Adipose tissue (tissue), 3 donors: ENCODE measurements around the gene C17orf107. TPM values are rescaled to one million over a fixed set of nuclear protein-coding genes. Genes with fewer than 3 reads are reported as not detected.
"Not testable (repeated sequence)": the region's sequence is repeated elsewhere in the genome, so short reads cannot be mapped to it uniquely, and the experiment has no call there.

Experiments used
- H3K27ac ChIP-seq: one replicate; pipeline ENCODE4 v1.5.1; 2013; ENCODE audit warnings: low read depth, low read length
- WGBS, 3 donors: extraction: QIAGEN DNeasy Blood & Tissue Kit; methylation state at CpG; one replicate each; pipeline ENCODE4 v1.1.7; 2013; 5-methylcytosine and 5-hydroxymethylcytosine counted together
- polyA plus RNA-seq, 3 donors: library from polyadenylated mRNA; stranded (reverse); fragments of 200-250 nt; gene quantifications; one replicate each; pipeline ENCODE4 v1.2.3, GENCODE V29; 2013
- donor health status: healthy with polysubstance abuse.
- donor health status: Bipolar disorder and iron deficiency.
- donor health status: healthy.

The C17orf107 gene
- polyA plus RNA-seq, 3 donors: 1.4 to 2.9 (median 2.6) TPM

DNA sequence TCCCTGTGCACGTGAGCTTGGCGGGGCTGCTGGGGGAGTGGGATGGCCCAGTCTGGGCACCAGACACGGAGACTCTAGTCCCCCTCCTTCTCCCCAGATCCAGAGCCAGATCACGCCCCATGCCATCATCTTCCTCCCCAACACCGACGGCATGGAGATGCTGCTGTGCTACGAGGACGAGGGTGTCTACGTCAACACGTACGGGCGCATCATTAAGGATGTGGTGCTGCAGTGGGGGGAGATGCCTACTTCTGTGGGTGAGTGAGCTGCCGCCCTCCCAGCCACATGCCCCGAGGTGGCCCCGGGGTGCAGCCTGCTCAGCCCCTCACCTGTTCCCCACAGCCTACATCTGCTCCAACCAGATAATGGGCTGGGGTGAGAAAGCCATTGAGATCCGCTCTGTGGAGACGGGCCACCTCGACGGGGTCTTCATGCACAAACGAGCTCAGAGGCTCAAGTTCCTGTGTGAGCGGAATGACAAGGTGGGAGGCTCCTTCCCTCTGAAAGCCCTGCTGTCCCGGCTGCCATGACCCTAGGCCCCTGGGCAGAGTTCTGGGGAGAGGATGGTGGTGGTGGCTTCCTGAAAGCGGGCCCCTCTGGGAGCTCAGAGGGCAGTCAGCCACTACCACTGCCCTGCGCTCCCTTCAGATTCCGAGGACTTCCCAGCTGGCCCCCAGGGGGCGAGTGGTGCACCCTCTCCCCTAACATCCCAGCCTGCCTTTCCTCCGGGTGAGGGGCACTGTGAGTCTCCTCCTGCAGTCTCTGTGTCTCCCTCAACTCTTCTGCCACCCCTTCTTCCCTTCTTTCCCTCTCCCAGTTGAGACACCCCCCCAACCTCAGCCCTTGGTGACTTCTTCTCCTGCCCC lies 2.8 kb upstream of the C17orf107 start:
- no peak overlapping the region for H3K27ac ChIP-seq
- 90 to 93% (median 91%) methylated on average over 26 to 27 of the region's 27 CpGs for WGBS, 3 donors

DNA sequence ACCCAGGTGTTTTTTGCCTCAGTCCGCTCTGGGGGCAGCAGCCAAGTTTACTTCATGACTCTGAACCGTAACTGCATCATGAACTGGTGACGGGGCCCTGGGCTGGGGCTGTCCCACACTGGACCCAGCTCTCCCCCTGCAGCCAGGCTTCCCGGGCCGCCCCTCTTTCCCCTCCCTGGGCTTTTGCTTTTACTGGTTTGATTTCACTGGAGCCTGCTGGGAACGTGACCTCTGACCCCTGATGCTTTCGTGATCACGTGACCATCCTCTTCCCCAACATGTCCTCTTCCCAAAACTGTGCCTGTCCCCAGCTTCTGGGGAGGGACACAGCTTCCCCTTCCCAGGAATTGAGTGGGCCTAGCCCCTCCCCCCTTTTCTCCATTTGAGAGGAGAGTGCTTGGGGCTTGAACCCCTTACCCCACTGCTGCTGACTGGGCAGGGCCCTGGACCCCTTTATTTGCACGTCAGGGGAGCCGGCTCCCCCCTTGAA lies 2.1 kb upstream of the C17orf107 start:
- 80 to 84% (median 81%) methylated on average over 10 of the region's 10 CpGs for WGBS, 3 donors
- no peak overlapping the region for H3K27ac ChIP-seq

DNA sequence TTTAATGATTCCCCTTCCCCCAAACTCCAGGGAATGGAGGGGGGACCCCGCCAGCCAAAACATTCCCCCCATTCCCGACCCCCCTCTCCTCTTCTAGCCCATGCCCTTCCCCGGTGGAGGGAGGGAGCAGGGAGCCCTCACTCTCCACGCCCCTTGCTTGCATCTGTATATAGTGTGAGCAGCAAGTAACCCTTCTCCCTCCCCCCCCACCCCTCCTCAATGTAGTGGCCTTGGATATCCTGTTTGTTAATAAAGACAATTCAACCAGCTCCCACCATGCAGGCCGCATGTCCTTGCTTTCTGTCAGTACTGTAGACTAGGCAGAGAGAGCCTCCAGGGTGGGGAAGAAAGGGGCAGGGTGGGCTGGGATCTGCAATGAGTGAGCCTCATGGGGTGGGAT lies 1.6 kb upstream of the C17orf107 start:
- H3K27ac ChIP-seq: no peak overlapping the region
- WGBS, 3 donors: 79 to 91% (median 88%) methylated on average over 3 to 5 of the region's 5 CpGs

DNA sequence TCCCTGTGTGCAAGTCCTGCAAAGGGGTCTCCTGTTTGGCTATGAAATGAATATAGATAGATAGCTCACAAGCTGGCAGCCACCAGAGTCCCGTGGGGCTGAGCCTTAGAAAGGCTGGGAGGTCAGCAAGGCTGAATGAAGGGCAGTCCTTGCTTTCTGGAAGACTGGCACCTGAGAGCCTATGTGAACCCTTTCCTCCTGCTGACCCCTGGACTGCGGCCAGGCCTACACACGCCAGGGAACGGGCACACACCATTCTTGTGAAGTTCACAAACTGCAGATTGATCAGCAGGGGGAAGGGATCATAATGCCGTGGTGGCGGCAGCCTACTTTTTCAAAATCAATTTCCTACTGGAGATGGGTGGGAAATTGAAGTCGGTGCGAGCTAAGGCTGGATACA lies 985 bp upstream of the C17orf107 start:
- no peak overlapping the region for H3K27ac ChIP-seq
- 39 to 92% (median 86%) methylated on average over 8 of the region's 8 CpGs for WGBS, 3 donors

DNA sequence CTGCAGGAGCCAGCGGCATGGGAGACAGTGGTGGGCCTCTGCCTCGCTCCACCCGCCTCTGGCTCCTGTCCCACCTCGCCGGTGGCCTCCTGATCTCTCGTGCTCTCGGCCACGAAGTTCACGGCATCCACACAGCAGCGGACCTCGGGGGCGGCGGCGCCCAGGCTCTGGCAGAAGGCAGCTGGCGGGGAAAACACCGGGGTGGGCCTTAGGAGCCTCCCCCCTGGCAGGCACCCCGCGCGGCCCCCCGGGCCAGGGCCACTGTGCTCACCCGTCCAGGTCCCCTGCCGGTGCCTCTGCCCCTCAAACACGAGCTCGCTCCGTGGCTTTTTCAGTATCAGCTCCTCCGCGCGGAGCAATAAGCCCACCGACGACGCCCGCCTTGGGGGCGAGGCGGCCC lies 409 bp upstream of the C17orf107 start:
- WGBS, 3 donors: 16 to 21% (median 20%) methylated on average over 28 to 34 of the region's 34 CpGs
- no peak overlapping the region for H3K27ac ChIP-seq

DNA sequence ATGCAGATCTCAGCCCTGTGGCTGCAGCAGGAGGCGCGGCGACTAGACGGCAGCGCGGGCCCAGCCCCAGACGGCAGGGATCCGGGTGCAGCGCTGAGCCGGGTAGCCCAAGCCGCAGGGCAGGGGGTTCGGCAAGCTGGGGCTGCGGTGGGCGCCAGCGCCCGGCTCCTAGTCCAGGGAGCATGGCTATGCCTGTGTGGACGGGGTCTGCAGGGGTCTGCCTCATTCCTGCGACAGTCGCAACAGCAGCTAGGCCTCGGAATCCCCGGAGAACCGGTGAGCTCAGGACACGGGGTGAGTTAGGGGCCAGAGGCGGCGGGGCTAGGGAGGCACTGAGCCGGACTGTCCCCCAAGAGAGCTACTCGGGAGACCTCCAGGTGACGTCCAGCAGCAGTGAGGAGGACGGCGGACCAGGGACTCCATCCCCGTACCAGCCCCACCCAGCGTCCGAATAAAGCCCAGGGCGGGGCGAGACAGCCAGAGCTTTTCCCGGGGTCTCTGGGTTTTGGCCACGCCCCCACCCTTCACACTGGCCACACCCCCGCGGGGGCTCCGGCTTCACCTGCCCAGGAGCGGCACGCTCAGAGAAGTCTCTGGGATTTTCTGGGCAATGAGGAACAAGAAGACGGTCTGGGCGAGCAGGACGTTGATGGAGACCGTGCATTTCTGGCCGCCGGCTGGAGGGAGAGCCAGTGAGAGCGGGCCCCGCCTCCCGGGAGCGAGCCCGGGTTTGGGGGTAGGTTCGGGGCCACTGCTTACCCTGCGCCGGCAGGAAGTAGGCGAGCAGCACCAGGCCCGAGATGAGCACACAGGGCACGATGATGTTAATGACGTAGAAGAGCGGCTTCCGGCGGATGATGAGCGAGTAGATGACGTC lies 1.1 kb downstream of the C17orf107 start:
- H3K27ac ChIP-seq: no peak overlapping the region
- 23 to 51% (median 29%) methylated on average over 65 of the region's 65 CpGs for WGBS, 3 donors

DNA sequence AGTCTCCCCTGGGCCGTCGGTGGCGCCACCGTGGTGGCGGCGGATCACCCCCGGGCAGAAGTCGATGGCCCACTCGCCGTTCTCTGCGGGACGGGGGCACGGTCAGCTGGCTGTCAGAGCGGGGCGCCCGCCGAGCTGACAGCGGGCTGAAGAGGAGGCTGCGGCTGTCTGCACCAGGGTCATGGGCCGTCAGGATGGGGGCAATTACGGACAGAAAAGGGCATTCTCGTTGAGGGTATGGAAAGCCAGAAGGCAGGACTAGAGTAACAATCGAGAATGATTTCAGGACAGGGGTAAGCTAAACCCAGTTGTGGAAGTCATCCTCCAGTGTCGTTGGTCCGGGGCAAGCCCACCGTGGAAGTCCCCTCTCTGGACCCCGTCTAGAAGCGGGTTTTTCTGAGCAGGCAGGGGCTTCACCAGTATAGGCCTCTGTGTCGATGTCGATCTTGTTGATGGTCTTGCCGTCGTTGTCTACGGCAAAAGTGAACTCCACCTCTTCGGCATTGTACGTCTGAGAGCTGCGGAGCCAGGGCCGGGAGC lies 1.8 kb downstream of the C17orf107 start:
- H3K27ac ChIP-seq: no peak overlapping the region
- 45 to 62% (median 50%) methylated on average over 37 of the region's 37 CpGs for WGBS, 3 donors

DNA sequence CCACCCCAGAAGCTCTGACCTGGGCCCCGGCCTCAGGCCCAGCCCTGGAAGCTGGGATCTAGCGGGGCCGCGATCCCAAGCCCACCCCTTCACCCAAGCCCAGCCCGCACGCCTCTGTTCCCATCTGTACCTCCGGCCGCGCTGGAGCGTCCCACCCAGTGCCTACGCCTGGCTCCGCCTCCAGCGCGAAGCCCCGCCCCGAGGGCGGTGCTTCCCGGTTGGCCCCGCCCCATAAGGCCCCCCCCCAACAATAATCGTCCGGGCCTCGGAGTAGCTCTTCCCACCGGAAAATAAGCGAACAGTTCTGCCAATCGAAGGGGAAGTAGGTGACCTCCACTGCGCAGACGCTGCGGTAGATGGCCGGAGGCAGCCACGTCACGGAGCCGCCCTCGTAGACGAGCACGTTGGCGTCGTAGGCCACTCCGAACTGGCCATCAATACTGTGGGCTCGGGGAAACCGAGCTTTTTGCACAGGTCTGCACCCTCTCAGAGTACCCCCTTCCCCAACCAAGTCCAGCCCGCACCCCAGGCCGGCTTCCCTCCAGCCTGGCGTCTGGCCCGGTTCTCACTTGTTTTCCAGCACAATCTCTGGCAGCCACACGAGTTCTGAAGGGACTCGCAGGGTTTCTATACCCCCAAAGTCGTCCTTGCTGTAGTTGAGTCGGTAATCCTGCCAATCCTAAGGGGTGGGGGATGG lies 2.5 kb downstream of the C17orf107 start:
- H3K27ac ChIP-seq: no peak overlapping the region
- 30 to 54% (median 50%) methylated on average over 35 to 48 of the region's 48 CpGs for WGBS, 3 donors

DNA sequence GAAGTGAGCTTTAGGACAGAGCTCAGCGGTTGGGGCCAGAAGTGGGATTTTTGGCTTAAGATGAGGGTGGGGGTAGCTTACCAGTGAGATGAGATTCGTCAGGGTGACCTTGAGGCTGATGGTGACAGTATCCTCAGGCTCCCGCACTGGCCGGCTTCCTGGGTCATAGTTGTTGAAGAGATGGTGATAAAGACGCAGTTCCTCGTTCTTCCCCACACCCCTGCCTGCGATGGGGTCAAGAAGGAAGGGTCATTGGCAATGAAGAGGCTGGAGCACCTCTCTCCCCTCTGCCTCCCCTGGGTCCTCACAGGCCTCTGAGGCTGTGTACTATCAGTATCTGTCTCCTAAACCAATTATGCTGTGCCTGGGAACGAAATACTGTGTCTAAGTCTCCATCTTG lies 3.2 kb downstream of the C17orf107 start:
- 61 to 72% (median 61%) methylated on average over 6 to 8 of the region's 8 CpGs for WGBS, 3 donors
- H3K27ac ChIP-seq: no peak overlapping the region

DNA sequence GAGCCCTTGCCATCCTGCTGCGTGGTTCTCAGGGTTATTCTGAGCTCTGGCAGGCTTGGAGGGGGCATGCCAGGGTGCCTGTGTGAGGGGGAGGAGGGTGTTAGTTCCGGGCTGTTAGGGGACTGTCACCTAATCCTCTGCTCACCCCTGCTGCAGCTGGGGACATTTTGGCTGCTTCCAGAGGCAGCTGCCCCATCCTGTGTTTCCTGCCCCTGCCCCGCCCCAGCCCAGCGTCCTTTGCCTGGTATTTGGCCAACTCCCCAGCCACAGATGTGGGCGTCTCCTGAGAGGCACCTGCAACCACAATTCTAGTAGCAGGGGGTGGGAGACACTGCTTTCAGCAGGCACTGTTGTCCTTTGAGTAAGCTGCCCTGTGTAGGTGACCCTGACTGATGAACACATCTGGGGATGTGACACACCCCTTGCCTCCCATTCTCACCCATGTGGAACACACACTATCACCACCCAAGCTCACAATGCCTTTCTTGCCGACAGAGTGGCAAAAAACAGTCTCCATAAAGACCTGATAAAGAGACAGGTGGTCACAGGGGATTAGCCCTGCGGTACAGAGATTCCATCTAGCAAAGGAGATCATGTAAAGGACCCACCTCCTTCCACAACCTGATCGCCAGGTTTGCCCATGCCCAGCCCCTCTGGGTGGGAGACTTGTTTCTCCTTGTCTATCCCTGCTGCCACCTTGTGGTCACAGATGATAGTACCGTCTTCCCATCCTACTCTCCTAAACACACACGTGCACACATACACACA lies 3.9 kb downstream of the C17orf107 start, which contains the start of gene CHRNE:
Gene CHRNE, minus strand, starts transcription at position 48 of the 768 bp plus-strand sequence. Its CDS starts 35 bp downstream, at position 13.
- 11 to 21% (median 13%) methylated on average over 9 to 10 of the region's 10 CpGs for WGBS, 3 donors
- no peak within 1 kb of the TSS for H3K27ac ChIP-seq

DNA sequence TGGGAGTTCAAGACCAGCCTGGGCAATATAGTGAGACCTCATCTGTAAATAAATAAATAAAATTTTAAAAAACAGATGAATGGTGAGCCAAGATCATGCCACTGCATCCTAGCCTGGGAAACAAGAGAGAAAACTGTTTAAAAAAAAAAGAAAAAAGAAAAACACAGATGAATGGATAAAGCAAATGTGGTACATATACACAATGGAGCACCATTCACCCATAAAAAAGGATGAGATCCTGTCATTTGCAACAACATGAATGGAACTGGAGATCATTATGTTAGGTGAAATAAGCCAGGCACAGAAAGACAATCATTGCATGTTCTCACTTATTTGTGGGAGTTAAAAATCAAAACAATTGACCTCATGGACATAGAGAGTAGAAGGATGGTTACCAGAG lies 7.3 kb downstream of the C17orf107 start:
- not testable (repeated sequence) for H3K27ac ChIP-seq

DNA sequence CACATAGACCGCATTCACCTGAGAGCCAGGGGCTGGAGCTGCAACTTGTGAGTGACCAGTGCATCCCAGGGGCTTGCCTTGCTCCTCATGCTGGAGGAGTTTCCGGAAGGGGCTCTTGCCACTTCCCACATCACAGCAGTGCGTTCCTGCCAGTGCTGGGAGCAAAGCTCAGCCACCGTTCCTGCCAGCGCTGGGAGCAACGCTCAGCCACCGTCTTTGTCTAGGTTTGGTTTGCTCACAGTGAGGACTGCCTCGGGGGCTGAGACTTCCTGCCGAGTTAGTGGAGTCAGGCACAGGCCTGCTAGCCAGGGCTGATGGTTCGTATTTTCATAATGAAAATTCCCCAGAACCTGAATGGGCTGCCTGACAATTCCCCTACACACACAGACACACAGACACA lies 9.0 kb downstream of the C17orf107 start:
- H3K27ac ChIP-seq: no peak overlapping the region
- WGBS, 3 donors: 49 to 58% (median 57%) methylated on average over 10 of the region's 10 CpGs

DNA sequence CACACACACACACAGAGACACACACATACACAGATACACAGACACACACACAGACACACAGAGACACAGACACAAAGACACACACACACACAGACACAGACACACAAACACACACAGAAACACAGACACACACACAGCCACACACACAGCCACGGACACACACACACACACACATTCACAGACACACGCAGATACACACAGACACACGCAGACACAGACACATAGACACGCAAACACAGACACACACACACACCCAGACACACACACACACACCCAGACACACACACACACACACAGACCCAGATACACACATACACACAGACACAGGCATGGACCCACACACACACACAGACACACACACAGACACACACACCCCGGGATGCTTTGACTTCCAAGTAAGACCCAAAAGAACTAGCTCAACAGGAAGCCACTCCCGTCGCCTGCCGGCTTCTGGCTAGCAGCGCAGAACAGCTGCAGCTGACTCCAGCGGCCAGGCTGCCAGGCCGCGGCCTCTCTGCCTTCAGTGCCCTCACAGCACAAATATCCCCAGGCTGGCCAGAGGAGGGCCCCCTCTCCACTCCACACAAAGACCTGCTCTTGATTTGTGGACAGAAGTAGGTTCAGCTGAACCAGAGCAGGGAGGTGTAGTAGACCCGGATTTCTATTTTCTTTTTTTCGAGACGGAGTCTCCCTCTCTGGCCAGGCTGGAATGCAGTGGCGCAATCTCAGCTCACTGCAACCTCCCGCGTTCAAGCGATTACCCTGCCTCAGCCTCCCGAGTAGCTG lies 9.6 kb downstream of the C17orf107 start:
- no peak overlapping the region for H3K27ac ChIP-seq
- 15 to 22% (median 19%) methylated on average over 16 to 20 of the region's 20 CpGs for WGBS, 3 donors

DNA sequence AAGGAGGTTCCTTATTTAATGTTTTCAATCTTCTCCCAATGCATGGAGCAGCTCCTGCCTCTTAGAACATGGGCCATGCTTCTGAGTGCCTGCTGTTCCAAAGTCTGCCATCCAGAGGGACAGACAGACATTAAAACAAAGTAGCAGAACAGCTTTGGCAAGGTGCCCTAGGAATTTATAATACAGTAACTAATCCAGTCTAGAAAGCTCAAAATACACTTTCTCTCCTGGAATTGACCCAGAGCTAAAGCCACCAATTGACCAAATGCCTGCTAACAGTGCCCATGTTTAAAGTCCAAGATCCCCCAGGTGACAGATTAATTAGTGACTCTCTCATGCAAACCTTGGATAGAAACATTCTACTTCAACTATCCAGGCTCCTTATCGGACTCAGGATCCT lies 14.7 kb downstream of the C17orf107 start:
- WGBS, 3 donors: 40 to 85% (median 85%) methylated on average over 1 of the region's 1 CpG
- H3K27ac ChIP-seq: no peak overlapping the region

DNA sequence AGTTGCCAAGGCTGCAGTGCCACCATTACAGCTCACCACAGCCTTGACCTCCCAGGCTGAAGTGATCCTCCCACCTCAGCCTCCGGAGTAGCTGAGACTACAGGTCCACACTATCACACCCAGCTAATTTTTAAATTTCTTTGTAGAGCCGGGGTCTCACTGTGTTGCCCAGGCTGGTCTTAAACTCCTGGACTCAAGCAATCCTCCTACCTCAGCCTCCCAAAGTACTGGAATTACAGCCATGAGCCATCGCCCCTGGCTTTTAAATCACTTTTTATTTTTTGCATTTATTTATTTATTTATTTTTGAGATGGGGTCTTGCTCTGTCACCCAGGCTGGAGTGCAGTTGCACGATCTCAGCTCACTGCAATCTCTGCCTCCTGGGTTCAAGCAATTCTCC lies 15.2 kb downstream of the C17orf107 start:
- H3K27ac ChIP-seq: not testable (repeated sequence)
- whole genome bisulfite sequencing, 3 donors: 79 to 91% (median 90%) methylated on average over 4 of the region's 4 CpGs

DNA sequence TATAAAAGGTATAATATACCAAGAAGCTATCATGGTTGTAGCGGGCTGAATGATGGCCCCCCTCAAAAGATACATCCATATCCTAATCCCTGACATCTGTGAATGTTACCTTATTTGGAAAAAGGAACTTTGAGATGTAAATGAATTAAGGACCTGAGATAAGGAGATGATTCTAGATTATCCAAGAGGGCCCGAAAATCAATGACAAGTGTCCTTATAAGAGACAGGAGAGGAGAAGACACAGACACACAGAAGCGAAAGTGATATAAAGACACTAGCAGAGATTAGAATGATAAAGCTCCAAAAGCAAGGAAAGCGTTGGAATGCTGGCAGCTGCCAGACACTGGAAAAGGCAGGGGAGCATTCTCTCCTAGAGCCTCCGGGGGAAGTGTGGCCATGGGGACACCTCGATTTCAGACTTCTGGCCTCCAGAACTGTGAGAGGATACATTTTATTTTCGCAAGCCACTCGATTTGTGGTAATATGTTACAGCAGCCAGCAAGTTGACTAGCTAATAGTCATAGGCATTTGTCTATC lies 20.2 kb downstream of the C17orf107 start:
- 68 to 73% (median 73%) methylated on average over 8 of the region's 8 CpGs for WGBS, 3 donors
- no peak overlapping the region for H3K27ac ChIP-seq
